Panc1 (cell line): ENCODE measurements around the gene SRSF3. TPM values are rescaled to one million over a fixed set of nuclear protein-coding genes. Genes with fewer than 3 reads are reported as not detected.

Experiments
- ATAC-seq: fragments of 200-7000 bp; cut with Tn5 transposase; 2 replicates; pipeline ENCODE4 v1.9.1; 2020; ENCODE audit warnings: mild to moderate bottlenecking, moderate library complexity
- BruUV-seq: library from RNA; stranded (reverse); fragments of 400-500 nt; replicated peaks from 2 replicates; lab custom pipeline; 2021; lab: Mats Ljungman, UMichigan
- CTCF ChIA-PET: fragments of 300-600 bp; sonication (Branson Sonifier 250); formaldehyde crosslinking; loops from one replicate; lab custom pipeline; 2022; ENCODE audit warnings: antibody characterized with exemption; lab: Charles Lee
- POLR2A ChIA-PET: fragments of 300-600 bp; sonication (Branson Sonifier 250); formaldehyde crosslinking; loops from one replicate; lab custom pipeline; 2022; ENCODE audit warnings: antibody characterized with exemption; lab: Charles Lee
- DNase-seq: peaks from one replicate; pipeline ENCODE4 v3.0.0-alpha.2; 2010; ENCODE audit warnings: low read depth, low spot score
- H3K27ac ChIP-seq: 2 replicates; pipeline ENCODE4 v1.5.1; 2011; ENCODE audit warnings: mild to moderate bottlenecking, low read length, inconsistent platforms
- H3K27me3 ChIP-seq: fragments of 200-500 bp; sonication (Bioruptor generic); 2 replicates; pipeline ENCODE4 v1.6.0; 2014; ENCODE audit warnings: low read length, inconsistent platforms; ENCODE audit not compliant: control insufficient read depth, insufficient read depth
- H3K36me3 ChIP-seq: fragments of 200-500 bp; sonication (Bioruptor generic); 2 replicates; pipeline ENCODE4 v1.5.1; 2014; ENCODE audit warnings: inconsistent platforms, mild to moderate bottlenecking, low read length, moderate library complexity; ENCODE audit not compliant: control insufficient read depth, insufficient read depth
- H3K4me1 ChIP-seq: 2 replicates; pipeline ENCODE4 v1.5.1; 2011; ENCODE audit warnings: inconsistent platforms, mild to moderate bottlenecking, low read length, moderate library complexity; ENCODE audit not compliant: control insufficient read depth, insufficient read depth
- H3K4me3 ChIP-seq, 2 experiments: 2 replicates each; pipeline ENCODE4 v1.5.1; 2011 to 2012; ENCODE audit warnings: low read depth in 2 of 2, low read length in 2 of 2, mild to moderate bottlenecking in 2 of 2, inconsistent platforms in 1 of 2, moderate library complexity in 1 of 2
- H3K9me3 ChIP-seq: fragments of 200-500 bp; sonication (Bioruptor generic); 2 replicates; pipeline ENCODE4 v1.5.1; 2014; ENCODE audit warnings: low read depth, mild to moderate bottlenecking, inconsistent platforms, low read length, moderate library complexity; ENCODE audit not compliant: control insufficient read depth, insufficient read depth
- CTCF ChIP-seq: fragments of 450-650 bp; IDR thresholded peaks from 2 replicates; pipeline ENCODE4 v1.5.1; 2017; ENCODE audit warnings: mild to moderate bottlenecking
- POLR2AphosphoS5 ChIP-seq: IDR thresholded peaks from 2 replicates; pipeline ENCODE4 v1.6.1; 2012; ENCODE audit warnings: mild to moderate bottlenecking, low read depth, low read length, moderate library complexity
- REST ChIP-seq, 2 experiments: IDR thresholded peaks; 2 replicates each; pipeline ENCODE4 v1.6.1; 2011 to 2012; ENCODE audit warnings: low read depth in 2 of 2, control low read depth in 1 of 2, low read length in 1 of 2, mild to moderate bottlenecking in 1 of 2, moderate library complexity in 1 of 2; ENCODE audit not compliant: insufficient read depth in 1 of 2
- SIN3A ChIP-seq: IDR thresholded peaks from 2 replicates; pipeline ENCODE4 v1.6.1; 2012; ENCODE audit warnings: low read depth, mild to moderate bottlenecking, low read length, moderate library complexity, borderline replicate concordance; ENCODE audit not compliant: insufficient read depth
- TCF7L2 ChIP-seq: IDR thresholded peaks from 2 replicates; pipeline ENCODE4 v1.6.1; 2011; ENCODE audit warnings: mild to moderate bottlenecking, low read depth, low read length, inconsistent platforms
- in situ Hi-C: cut with HindIII; loops from 2 replicates; pipeline ENCODE4 v1.10.0; 2016; ENCODE audit warnings: low sequenced_read_pairs, low pct_unique_long_range_greater_than_20kb
- intact Hi-C: fragments of 100-400 bp; cut with micrococcal nuclease; formaldehyde crosslinking; loops from one replicate; pipeline ENCODE4 v1.10.0; 2022; ENCODE audit not compliant: unreplicated experiment
- total RNA-seq: library from RNA; stranded (reverse); gene quantifications from one replicate; pipeline ENCODE4 v1.2.1, GENCODE V29; 2021; ENCODE audit not compliant: unreplicated experiment

The SRSF3 gene
- total RNA-seq, 1 experiment from 2014 or later, result 356 TPM

- Histone ChIP-seq H3K4me1 (peaks cover 12% of the 10 kb centered on the region), H3K4me3 (no peak overlapping the region), H3K36me3 (no peaks in the 10 kb centered on the region), H3K9me3 (no peaks in the 10 kb centered on the region), H3K27me3 (no peaks in the 10 kb centered on the region), H3K27ac (peak overlapping the region; percentile 21; the same call in 1 of the 2 replicates)
- ATAC-seq (no peak), DNase-seq (no peak)
- intact Hi-C loops, result no loop called here
- ChIA-PET POLR2A (no interaction called here), CTCF (interaction anchor here (0.6 kb wide), 1 partner anchor 849 kb away, joined by 4 read pairs; no protein-coding TSS in a partner anchor)
- BruUV-seq, result no TSS peak
- in situ Hi-C loops, result no loop called here
- TF ChIP-seq REST (IDR thresholded peaks at IDR 0.05; ENCODE audit: insufficient read depth in 1 of 2, low read depth in 2 of 2, low read length in 1 of 2) (no peak), POLR2AphosphoS5 (no peak), CTCF (no peak), TCF7L2 (no peak), SIN3A (no peak)
Measured at GRCh38 chr6:36578431-36578830, 15.7 kb upstream of the SRSF3 start.

DNA sequence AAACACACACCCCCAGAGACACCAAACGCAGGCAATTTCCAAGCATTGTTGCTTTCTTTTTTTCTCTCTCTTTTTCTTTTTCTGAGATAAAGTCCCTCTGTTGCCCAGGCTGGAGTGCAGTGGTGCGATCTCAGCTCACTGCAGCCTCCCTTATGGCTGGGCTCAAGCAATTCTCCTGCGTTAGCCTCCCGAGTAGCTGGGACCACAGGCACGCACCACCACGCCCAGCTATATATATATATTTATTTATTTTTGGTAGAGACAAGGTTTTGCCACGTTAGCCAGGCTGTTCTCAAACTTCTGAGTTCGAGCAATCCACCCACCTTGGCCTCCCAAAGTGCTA is 14.0 kb upstream of the SRSF3 start:
- intact Hi-C loops, result no loop called here
- no TSS peak for BruUV-seq
- DNase-seq (no peak), ATAC-seq (peak; percentile 35; the same call in 1 of the 2 replicates)
- Histone ChIP-seq H3K4me1 (peaks cover 12% of the 10 kb centered on the region), H3K4me3 (peak overlapping the region in 1 of 2 experiments; percentile 18; a peak in 1 of 4 replicates), H3K9me3 (no peaks in the 10 kb centered on the region), H3K27me3 (no peaks in the 10 kb centered on the region), H3K36me3 (no peaks in the 10 kb centered on the region), H3K27ac (peak overlapping the region; percentile 26; the same call in 1 of the 2 replicates)
- POLR2A ChIA-PET, result interaction anchor here (0.9 kb wide), 1 partner anchor 17 kb away, joined by 11 read pairs; no protein-coding TSS in a partner anchor
- CTCF ChIA-PET, result interaction anchor here (0.5 to 1.1 kb wide), 7 partner anchors 13 to 457 kb away, joined by 3 to 12 read pairs (median 4); no protein-coding TSS in a partner anchor
- TF ChIP-seq TCF7L2, result no peak
- no peak for TF ChIP-seq REST (IDR thresholded peaks at IDR 0.05; ENCODE audit: insufficient read depth in 1 of 2, low read depth in 2 of 2, low read length in 1 of 2)
- no peak for TF ChIP-seq CTCF
- no peak for TF ChIP-seq SIN3A
- TF ChIP-seq POLR2AphosphoS5, result no peak
- in situ Hi-C loops, result no loop called here
